Activated CD8-positive, alpha-beta memory T cell treated with anti-CD3 and anti-CD28 coated beads for 48 hours (primary cell): ENCODE measurements around the gene PHACTR1.

Source experiments
- DNase-seq, 3 experiments: peaks; one replicate each; pipeline ENCODE4 v3.0.0-alpha.2; 2020; ENCODE audit warnings: low read depth in 2 of 3, low spot score in 2 of 3

PHACTR1 gene

GRCh38 chr6:13336553-13336952 is 620.0 kb downstream of the PHACTR1 start:
- peak; percentile 18 to 77 (median 51) for DNase-seq

GRCh38 chr6:13338038-13338437 is 621.5 kb downstream of the PHACTR1 start:
- DNase-seq = no peak
